ENCODE results near the gene CSNK1A1.
"Not testable (repeated sequence)": the region's sequence is repeated elsewhere in the genome, so short reads cannot be mapped to it uniquely, and the experiment has no call there.

Gene CSNK1A1

DNA sequence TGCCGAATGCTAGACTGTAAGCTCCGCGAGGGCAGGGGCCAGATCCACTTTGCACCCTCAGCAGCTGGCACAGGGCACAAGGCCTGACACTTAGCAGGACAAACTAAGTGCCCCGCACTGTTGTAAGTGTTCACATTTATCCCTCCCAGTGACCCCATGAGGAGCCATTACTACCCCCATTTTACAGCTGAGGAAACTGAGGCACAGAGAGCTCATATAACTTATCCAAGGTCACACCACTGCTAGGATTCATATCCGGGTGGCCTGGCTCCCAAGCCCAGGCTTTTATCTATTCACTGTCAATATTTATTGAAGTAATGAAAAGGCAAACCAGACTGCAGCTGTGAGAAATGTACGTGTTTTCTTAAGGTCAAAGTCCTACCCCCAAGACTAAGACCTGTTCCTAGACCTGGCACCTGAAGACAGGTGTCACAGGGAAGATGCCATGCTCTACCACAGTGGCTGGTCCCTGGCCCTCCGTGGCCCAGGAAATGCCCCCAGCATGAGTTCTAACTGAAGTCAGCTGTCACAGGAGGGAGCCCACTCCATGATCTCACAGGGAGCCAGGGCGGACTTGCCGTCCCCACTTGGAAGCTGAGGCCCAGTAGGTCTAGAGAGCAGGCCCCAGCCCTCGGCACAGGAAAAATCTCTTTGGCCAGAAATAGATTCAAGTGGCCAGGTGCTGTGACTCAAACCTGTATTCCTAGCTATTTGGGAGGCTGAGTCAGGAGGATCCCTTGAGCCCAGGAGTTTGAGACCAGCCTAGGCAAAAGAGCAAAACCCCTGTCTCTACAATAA is 97.4 kb downstream of the CSNK1A1 start:
- DNase-seq = no peak

DNA sequence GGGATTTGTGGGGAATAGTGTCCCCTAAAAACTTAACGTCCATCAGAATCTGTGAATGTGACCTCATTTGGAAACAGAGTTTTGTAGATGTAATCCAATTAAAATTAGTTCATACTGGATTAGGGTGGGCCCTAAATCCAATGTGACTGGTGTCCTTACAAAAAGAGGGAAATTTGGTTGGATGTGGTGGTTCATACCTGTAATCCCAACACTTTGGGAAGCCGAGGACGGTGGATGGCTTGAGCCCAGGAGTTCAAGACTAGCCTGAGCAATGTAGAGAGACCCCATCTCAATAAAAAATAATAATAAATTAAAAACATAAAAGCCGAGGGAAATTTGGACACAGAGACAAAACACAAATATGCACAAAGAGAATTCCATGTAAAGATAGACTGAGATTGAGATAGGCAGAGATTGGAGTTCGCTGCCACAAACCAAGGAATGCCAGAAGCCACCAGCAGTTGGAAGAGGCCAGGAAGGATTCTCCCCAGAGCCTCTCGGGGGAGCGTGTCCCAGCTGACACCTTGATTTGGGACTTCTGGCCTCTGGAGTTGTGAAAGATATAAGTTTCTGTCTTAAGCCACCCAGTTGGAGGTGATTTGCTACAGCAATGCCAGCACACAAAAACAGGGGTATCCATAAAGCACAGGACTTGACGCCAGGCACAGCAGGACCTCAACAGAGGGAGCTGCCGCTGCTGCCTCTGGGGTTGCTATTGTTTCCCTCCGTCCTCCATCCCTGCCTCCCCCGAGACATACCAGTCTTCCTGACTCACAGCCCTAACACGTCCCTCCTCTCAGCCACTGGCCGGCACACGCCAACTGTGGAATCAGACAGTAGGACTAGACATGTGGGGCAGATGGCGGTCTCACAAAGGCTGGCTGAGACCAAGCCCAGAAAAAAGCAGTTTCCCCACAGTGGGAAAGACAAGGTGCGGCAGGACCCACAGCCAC is 98.3 kb downstream of the CSNK1A1 start:
- DNase-seq = peak; percentile 97

DNA sequence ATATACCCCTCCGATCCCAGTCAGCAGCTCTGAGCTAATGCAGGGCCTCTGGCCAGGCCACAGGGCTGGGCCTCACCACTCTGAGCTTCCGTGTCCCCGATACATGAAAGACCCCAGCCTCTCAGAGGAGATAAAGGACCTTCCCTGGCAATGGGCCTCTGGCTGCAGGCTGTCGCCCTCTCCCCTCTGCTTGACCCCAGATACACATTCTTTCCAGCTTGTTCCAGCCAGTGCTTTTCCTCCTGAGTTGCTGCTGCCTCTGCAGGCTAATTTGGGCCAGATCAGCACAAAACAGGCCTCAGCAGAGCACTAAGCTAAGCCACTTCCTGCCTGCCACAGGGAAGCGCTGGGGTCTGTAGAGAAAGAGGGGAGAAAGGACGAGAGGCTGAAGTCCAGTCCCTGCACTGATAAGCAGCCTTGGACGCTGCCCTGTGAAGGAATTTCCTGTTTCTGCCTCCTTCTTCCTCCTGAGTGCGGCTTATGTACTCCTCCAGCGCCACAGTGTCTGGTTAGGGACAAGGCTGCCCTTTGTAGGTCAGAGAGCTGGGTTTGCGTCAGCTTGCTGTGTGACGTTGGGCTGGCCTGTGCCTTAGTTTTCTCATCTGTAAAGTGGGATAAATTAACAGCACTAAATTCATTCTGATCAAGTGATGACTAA is 99.1 kb downstream of the CSNK1A1 start:
- DNase-seq = peak; percentile 51

DNA sequence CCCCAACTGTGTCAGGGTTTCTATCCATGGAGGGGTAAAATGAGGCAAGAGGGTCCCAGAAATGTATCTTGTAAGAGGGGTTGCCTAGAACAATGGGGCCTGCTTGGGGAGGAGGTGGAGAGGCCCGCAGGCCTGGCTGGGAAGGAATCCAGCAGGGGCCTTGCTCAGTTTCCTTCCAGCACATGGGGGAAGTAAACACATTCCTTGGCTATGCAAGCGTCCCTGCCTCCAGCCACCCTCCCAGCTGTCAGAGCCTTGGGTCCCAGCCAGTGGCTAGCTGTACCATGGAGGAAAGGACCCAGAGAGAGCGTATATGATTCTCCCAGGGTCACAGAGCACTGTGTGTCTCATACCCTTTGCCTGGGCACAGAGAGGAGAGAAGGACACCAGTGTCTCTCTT is 101.0 kb downstream of the CSNK1A1 start:
- DNase-seq = peak; percentile 84

DNA sequence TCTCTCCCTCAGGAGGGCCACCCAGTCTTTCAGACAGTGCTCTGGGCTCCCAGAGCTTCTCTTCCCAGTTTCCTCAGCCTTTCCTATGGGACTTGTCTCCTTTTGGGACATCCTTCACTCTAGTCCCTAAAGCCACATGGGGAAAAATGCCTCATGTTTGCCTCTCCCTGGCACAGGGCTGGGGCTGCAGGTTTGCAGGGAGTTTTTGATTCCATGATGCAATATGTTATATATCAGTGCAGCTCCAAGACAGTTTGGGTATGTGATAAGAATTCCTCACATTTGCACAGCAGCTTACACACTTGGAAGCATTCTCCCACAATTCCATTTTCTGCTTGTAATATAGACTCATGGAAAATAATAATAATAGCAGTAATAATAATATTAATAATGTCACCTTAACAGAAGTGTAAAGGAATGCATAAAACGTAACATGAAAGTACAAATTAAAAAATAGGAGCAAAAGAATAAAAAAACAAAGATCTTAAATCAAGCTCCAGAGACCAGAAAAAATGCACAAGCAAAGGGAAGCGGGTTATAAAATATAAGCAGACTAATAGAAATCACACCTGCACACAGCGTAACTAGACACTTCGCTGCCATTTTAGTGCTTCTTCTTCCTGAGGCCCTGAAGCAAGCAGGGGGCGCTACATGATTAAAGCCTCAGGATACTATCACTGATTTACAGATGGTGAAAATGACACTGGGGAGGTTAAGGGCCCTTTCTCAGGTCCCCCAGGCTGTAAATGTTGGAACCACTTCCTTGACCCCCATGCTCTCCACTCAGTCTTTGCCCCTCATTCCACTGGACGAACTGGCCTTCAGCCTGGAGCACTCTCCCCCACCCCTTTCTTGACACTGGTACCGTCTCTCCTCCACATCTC is 102.2 kb downstream of the CSNK1A1 start:
- peak; percentile 49 for DNase-seq

DNA sequence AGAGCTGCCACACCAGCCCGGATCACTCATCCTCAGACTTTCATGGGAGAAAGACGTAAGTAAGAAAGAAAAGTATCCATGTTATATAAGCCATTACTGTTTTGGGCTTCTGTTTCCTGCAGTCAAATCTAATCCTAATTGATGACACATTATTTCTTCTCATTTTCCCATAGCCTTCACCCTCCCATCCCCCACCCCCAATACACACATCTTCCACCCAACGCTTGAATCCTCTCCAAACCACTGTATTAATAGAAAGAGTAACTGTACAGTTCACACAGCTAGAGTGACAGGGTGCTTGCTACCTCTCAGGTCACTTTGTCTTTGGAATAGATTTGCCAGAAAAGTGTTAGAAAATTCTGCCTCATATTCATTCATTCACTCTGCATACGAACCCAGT is 102.8 kb downstream of the CSNK1A1 start:
- peak; percentile 60 for DNase-seq

DNA sequence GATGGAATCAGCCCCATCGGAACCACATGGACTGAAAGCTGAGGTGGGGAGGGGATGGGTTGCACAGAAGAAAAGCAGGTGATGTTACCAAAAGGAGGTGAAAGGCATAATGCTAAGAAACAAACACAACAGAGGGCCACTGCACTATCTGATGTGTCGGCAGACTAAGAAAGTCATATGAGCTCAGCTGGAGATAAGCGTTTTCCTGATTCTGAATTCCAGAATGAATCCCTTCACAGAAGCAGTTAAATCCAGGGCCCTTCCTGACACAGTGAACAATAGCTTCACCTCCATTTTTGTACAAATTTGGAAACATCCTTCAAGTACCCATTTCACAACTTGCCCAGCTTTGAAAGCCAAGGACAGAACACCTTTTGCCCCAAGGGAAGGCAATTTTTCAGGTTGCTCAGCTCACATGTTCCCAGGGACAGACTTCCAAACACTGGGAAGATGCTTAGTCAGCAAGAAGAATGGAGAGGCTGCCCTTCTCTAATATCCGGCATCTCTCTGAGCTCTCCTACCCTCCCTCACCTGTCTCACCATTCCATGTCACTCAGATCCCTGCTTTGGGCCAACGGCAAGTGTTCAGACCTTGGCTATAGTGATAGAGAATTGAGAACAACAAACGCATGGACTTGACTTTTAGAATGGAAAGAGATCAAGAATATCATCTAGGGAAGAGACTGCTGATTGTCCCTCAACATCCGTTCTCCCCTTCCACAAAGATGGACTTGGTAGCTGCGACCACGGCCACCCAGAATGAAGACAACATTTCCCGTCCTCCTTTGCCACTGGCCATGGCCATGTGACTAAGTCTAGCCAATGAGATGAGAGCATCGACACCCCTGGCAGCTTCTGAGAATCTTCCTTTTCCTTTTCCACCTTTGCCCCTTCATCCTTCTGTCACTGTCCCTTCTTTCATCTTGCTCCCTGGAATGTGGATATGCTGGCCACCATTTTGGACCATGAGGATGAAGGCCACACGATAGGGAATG is 103.6 kb downstream of the CSNK1A1 start:
- no peak for DNase-seq

DNA sequence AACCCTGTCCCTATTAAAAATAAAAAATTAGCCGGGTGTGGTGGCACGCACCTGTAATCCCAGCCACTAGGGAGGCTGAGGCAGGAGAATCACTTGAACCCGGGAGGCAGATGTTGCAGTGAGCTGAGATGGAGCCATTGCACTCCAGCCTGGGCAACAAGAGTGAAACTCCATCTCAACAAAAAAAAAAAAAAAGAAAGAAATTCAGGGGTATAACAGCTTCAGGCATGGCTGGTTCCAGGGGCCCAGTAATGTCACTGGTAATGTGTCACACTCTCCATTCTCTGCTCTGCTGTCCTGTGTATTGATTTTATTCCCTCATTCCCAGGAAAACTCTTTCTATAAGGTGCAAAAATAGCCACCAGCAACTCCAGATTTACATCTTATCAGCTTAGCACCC is 104.4 kb downstream of the CSNK1A1 start:
- not testable (repeated sequence) for DNase-seq

DNA sequence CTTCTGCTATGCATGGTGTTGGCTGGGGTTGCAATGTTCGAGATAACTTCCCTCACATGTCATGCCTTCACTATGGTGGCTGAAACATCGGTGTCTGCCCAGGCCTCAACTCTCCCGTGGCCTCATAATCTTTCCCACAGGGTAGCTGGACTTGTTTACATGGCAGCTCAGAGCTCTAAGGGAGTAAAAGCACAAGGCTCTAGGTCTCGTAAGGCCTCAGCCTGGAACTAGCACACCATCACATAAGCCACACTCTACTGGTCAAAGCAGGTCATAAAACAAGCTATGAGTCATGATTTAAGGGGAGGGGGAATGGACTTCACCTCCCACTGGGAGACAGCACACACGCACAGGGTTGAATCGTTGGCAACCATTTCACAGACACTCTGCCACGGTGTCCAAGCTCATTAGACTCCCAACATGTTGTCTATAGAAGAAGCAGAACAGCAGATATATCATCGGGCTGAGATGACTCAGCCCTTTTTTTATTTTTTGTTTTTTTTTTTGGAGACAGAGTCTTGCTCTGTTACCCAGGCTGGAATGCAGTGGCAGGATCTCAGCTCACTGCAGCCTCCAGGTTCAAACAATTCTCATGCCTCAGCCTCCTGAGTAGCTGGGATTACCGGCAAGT is 105.4 kb downstream of the CSNK1A1 start:
- peak; percentile 99 for DNase-seq

DNA sequence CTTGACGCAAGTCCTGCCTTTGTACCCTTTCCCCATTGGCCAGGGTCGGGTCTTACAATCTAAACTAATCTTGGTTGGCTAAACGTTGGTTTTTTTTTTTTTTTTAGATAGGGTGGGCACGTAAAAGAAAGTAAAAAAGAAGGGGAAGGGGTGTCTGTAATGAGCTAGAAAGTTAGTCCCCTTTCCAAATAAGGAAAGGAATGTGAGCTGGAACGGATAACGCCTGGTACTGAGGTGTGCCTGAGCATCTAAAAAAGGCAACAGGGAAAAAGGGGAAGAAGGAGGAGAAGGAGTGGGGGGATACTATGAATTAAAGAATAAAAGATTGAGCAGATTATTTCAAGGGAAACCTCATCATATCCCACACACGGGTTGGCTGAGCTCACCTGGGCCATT is 105.9 kb downstream of the CSNK1A1 start:
- no peak for DNase-seq

DNA sequence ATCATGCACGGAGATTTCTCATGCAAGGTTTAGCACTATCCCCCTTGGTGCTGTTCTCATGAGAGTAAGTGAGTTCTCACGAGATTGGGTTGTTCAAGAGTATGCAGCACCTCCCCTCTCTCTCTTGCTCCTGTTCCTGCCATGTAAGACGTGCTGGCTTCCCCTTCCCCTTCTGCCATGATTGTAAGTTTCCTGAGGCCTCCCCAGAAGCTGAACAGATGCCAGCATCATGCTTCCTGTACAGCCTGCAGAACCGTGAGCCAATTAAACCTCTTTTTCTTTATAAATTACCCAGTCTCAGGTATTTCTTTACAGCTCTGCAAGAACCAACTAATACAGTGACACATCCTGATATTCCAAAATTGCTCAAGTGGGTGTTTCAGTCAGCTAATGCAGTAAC is 106.8 kb downstream of the CSNK1A1 start:
- not testable (repeated sequence) for DNase-seq

DNA sequence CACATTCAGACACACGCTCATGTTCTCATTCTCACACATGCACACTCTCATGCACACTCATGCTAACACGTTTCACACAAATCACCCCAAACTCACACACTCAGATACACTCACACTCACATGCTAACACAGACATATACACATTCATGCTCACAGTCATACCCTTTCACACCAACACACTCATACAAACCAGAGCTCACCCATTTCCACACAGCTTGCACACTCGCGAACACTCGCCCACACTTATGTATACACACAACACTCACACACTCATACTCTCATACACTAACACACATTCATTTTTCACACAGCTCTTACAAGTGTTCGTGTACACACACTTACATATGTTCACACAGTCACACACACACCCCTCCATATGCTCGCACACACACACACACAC is 108.0 kb downstream of the CSNK1A1 start:
- DNase-seq = no peak

DNA sequence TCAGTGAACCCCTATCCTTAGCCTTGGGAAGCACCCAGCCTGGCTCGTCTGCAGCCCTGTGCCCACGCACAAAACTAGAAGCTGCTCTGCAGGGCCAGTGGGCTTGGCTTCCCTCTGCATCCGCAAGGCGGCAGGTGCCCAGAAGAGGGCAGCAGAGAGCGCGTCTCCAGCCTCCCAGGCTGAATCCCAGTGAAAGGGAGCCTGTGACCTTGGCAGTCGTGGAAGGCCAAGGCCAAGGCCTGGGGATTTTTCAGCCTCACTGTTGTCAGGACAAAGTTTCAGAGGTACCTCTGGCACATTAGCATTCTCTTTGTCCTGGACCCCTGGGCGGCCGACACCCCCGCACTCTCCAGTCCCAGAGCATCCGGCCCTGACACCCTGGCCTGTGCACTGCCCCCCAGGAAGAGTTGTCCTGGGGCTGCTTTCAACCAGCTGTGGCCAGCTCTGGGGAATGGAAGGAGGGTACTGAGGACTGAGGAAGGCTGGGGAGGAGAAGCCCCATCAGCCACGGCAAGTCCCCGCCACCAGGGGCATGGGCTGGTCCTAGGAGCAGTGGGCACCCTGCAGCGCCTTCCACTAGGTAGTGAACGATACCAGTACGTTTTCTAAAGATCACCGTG is 108.6 kb downstream of the CSNK1A1 start:
- peak; percentile 69 for DNase-seq
